ENCODE data around the gene NAP1L4.

NAP1L4 gene

GRCh38 chr11:2904153-2905052, 87.7 kb downstream of the NAP1L4 start:
- no peak for TF ChIP-seq CTCF (IDR thresholded peaks at IDR 0.05; ENCODE audit: extremely low read depth, missing control alignments)
- DNase-seq (ENCODE audit: low spot score) = no peak

GRCh38 chr11:2903672-2904011, 88.5 kb downstream of the NAP1L4 start:
- no peak for TF ChIP-seq CTCF (IDR thresholded peaks at IDR 0.05; ENCODE audit: extremely low read depth, missing control alignments)
- no peak for DNase-seq (ENCODE audit: low spot score)

GRCh38 chr11:2902784-2903671, 89.1 kb downstream of the NAP1L4 start:
- no peak for TF ChIP-seq CTCF (IDR thresholded peaks at IDR 0.05; ENCODE audit: extremely low read depth, missing control alignments)

GRCh38 chr11:2901854-2902783, 90.0 kb downstream of the NAP1L4 start:
- DNase-seq (ENCODE audit: low spot score) = peak; percentile 98
- TF ChIP-seq CTCF (IDR thresholded peaks at IDR 0.05; ENCODE audit: extremely low read depth, missing control alignments) = no peak

More at GRCh38 chr11:2902784-2903671, 89.1 kb downstream of the NAP1L4 start:
- DNase-seq (ENCODE audit: low spot score) = no peak

- no peak for DNase-seq (ENCODE audit: low spot score)
- TF ChIP-seq CTCF (IDR thresholded peaks at IDR 0.05; ENCODE audit: extremely low read depth, missing control alignments) = no peak
Observed at GRCh38 chr11:2901196-2901796, 90.8 kb downstream of the NAP1L4 start.

- TF ChIP-seq CTCF (IDR thresholded peaks at IDR 0.05; ENCODE audit: extremely low read depth, missing control alignments) = no peak
- DNase-seq (ENCODE audit: low spot score) = no peak
Observed at GRCh38 chr11:2899080-2899783, 92.9 kb downstream of the NAP1L4 start.
